GM18861 (cell line): ENCODE data around the gene TTF2.
A peak's percentile ranks its signal among the peaks of the same experiment; 100 is the strongest.

Experiments used
- ATAC-seq: cut with Tn5 transposase; IDR thresholded peaks from one replicate; pipeline ENCODE4 v1.9.1; 2021; ENCODE audit not compliant: unreplicated experiment

Gene TTF2

DNA sequence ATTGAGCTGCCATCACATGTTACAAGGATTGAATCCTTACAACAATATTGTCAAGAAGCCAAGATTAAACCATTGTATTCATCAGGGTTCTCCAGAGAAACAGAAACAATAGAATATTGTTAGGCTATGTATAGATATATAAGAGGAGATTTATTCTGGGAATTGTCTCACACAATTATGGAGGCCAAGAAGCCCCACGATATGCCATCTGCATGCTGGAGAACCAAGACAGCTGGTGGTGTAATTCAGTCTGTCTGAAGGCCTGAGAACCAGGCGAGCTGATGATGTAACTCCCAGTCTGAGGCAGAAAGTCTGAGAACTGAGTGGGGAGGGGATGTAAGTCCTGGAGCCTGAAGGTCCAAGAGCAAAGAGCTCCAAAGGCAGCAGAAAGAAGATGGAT lies 14.5 kb upstream of the TTF2 start:
- ATAC-seq, result no peak

DNA sequence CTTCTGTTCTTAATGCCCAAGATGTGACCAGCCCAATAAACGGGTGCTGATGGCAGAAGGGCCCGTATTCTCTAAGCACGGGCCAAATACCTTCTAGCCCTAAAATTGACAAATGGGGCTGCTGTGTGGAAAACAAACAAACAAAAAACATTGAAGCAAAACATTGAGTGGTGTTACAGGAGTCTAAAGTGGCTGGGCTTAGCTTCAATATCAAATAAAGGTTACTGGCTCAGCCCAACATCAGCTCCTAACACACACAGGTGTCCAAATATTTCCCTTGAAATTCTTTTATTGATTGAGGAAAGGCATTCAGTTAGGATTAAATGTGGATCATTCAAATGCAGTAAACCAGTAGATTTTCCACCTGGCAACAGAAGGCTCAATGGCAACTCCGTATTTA lies 13.3 kb upstream of the TTF2 start:
- ATAC-seq, result no peak

DNA sequence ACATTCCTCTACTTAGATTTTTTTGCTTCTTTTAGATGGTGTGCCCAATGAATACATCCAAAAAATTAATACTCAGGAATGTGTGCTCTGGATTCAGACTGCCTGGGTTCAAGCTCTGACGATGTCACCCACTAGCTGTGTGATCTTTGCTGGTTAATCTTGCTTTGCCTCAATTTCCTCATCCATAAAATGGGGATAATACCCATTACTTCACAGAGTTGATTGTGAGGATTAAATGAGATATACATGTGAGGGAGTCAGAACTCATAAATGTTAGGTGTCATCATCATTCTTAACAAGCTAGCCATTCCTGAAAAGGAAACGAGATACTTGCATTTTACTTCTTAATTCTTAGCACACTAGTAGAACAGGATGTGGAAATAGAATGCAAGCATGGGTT lies 12.9 kb upstream of the TTF2 start:
- ATAC-seq, result no peak

DNA sequence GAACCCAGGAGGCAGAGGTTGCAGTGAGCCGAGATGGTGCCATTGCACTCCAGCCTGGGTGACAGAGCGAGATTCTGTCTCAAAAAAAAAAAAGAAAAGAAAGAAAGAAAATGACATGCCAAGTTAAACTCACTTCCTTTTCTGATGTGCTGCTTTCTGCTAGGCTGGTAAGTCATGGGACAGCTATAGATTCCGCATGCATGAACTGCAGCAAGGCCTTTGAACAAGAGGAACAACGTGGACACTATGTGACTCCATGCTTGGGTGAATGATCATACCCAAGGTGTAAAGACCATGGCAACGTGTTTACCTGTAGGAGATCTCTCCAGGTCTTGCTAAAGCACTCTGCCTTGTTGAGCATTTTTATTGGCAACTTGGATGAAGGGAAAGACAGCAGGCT lies 10.3 kb upstream of the TTF2 start:
- no peak for ATAC-seq

DNA sequence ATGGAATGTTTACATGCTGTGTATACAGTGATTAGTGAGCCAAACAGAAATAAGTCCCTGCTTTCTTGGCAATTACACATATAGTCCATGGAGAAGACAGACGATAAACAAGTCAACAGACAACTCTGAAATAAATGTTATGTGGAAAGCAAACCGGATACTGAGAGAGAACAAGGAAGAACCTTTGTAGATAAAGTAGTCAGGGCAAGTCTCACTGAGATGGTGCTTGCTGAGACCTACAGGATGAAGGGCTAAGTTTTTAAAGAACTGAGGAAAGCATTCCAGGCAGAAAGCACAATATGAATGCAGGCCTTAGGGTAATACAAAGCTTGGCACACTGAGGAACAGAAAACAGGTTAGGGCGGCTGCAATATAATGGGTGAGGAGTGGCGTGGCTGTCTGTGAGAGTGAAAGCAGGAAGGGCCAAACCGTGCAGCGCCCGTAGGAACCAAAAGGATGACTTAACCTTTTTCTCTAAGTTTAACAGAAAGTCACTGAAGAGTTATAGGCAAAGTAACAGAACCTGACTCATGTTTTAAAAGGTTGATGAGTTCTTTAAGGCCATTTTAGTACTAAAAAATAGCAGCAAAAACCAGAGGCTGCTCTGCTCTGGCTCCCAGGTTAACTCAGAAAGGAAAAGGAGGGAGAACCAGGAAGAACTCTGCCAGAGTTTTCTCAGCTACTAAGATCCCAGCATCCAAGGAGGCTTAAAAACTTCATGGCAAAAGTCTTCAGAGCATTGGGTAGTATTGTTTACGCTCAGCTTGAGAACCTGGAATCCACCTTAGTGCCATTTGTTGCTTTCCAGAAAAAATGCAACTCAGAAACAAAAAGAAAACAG lies 8.7 kb upstream of the TTF2 start:
- ATAC-seq, result peak; percentile 71

DNA sequence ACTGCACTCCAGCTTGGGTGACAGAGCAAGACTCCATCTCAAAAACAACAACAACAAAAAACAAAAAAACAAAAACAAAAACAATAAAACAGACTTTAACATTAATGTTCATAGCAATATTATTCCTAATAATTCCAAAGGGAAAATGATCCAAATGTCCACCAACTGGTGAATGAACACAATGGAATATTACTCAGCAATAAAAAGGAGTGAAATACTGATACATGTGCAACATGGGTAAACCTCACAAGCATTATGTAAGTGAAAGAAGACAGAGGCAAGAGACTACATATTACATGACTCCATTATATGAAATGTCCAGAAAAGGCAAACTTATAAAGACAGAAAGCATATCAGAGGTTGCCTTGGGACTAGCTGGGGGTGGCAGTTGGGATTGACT lies 6.1 kb upstream of the TTF2 start:
- no peak for ATAC-seq

DNA sequence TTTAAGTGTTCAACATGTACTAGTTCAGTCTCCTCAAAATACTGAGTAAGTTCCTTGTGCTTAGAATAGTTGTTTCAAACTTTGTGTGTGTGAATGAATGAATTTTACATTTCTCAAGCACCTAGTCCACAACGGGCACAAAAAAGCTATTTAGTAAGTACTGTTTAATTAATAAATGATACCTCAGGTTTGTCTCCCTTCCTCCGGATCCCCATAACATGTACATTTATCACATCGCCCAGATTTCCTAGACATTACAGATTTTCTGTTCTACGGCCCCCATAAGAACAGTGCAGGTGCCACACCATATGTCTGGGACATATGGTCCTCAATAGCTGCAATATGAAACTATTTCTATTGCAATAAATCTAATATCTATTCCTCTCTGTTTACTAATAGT lies 1.3 kb upstream of the TTF2 start:
- ATAC-seq, result no peak

DNA sequence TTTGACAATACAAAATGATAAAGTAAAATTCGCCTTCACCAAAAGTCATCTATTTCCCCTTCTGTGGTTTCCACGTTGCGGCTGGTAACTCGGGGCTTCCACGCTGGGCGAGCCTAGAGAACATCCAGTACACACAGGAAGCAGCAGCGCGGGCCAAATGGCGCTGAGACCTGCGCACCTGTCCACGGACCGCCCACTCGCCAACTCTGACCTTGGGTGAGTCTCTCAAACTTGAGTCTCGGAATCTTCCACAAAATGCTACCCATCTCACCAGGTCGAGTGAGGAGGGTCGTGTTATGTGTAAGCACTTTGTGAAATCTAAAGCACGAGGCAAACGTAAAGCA lies 820 bp upstream of the TTF2 start:
- peak; percentile 26 for ATAC-seq

DNA sequence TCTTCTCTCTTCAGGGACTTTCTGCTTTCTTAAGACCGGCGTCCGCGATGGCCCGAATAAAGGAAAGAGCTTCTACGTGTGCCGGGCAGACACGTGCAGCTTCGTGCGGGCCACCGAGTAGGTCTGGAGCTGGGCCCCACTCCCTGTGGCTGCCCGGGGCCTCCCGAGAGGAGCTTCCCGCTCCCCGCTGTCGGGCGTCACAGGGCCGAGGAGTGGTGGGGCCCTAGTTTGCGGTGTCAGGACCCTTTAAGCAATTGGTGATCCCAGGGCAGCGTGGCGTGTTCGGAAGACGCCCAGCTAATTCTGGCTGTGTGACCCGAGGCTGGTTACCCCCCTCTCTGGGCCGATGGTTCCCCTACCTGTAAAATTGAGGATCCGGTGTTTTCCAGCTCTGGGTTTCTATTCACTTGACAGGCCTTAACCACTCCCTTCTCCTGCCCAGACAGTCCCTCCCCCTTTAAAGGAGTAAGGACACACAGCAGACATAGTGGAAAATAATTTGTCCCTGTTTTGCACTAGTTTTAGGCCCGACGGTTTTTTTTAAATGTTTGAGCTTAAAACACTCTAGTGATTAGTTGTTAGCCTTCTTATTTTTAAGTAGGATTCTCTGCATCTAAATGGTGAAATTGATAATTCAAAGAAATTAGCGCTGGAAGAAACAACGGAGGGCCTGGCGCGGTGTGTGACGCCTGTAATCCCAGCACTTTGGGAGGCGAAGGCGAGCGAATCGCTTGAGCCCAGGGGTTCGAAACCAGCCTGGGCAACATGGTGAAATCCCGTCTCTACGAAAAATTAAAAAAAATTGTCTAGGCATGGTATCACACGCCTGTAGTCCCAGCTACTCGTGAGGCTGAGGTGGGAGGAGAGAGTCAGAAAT lies 553 bp downstream of the TTF2 start:
- no peak for ATAC-seq

DNA sequence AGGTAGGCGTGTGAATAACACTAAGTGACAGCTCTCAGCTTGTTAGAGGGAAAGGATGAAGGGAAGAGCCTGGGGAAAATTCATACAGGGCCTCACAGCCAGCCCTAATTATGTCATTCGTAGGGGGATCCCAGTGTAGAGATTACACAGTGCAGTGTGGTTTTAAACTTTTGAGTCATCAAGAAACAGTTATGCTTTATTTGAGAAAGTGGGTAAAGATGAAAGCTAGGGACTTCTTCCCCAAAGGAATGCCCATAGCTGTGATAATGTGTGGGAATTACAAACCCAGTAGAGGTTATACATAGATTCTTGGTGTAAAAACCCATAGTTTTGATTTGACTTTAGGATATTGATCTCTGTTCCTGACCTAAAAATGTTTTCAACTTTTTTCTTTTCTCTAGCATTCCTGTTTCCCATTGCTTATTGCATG lies 1.9 kb downstream of the TTF2 start:
- peak; percentile 28 for ATAC-seq

DNA sequence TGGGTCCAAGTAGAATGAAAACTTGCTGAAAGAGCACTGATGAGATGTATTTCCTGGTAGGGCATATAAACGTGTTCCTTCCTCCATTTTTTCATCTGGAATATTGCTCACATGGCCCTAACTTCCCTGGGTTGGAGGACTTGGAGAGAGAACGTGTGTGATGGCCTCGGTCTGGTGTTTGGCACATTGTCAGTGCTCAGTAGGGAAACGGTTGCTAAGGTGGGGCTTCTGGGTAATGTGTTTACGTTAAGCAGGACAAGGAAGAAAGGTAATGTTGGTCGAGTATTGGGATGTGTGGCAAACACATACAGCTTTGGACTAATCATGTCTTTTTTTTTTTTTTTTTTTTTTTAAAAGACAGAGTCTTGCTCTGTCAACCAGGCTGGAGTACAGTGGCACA lies 6.2 kb downstream of the TTF2 start:
- no peak for ATAC-seq

DNA sequence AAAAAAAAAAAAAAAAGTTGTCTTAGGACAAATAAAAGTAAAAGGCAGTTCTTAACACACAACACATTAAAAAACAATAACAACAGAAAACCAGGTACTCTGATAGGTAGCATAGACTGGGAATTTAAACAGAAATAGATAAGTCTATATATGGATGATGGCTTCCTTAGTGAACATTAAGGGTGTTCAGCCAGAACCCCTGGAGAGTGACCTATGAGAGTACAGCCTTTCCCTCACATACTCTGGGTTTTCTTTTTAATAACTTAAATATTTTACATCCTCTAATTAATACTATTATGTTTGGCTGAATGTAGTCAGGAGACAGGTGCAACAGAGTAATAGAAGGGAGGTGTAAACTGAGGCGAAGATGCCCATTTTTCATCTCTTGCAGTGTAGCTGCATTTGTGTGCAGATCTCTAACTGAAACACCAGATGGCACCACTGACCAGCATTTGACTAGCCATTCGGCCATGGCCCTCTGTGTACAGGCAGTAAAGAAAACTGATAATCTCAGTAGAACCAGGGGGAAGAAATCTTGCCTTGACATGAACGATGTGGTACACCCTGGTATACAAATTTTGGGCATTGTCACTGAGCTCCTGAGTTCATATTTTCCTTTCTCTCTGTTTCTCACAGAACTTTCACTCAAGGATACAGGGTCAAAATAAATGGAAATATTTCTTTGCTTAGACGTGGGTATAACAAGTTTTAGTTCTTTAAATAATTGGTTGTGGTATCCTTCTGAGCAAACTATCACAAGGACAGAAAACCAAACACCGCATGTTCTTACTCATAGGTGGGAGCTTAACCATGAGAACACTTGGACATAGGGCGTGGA lies 7.6 kb downstream of the TTF2 start:
- ATAC-seq, result peak; percentile 53

DNA sequence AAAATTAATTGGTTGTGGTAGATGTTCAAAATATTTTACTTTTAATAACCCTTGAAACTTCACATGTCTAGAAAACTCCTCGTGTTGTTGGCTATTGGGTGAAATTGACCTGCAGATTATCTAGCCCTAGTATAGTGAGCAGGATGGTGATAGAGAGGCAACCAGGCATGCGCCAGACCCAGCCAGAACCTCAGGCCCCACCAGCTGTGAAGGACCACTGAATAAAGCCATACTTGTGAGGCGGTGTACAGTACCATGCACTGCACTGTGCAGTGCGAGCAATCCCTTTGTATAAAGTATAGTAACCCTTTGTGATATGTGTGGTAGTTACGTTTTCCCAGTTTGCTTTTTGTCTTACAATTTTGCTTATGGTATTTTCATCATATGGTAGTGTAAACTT lies 8.5 kb downstream of the TTF2 start:
- no peak for ATAC-seq

DNA sequence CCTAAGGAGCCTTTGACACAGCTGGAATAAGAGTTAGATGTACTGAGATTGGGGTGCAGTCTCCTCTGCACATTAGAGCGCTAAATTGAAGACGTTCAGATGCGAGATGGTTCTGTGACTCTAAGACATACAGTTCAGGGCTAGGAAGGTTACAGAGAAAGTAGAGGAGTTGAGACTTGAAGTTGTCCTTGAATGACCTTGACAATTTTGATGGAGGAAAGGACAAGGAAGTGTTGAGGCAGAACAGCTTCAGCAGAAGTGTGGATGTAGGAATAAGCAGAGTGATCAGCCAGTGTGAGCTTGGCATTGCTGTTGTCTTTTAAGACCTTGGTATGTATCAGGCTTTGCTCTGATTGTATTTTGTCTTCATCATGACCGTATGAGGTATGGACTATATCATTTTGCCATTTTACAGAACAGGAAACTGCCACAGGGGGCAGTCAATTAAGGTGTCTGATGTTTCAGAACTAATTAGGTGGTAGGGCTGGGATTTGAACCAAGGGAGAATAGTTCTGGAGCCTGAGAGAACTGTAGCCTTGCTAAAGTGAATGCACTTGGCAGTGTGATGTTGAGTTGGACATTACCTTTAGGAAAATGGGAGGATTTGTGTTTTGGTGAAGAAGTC lies 9.2 kb downstream of the TTF2 start:
- no peak for ATAC-seq

DNA sequence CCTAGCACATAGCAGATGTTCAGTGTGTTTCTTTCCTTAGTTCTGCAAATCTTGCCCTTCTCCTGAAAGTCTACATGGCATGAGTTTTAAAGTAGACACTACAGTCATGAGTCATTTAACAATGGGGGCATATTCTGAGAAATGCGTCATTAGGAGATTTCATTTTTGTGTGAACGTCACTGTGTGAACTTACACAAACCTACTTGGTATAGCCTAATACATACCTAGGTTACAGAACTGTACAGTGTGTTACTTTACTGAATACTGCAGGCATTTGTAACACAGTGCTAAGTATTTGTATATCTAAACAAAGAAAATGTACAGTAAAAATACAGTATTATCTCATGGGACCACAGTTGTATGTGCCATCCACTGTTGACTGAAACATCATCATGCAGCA lies 10.0 kb downstream of the TTF2 start:
- ATAC-seq, result peak; percentile 47

DNA sequence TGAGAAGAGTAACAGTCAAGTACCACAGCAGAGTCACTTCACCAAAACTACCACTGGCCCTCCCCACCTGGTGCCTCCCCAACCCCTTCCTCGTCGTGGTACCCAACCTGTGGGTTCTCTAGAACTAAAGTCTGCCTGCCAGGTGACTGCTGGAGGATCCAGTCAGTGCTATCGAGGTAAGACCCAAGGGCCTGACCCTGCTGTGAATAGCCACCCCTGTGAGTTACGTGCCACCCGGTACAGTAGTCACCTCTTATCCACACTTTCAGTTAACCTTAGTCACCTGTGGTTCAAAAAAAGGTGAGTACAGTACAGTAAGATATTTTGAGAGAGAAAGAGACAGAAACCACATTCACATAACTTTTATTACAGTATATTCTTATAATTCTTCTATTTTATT lies 16.5 kb downstream of the TTF2 start:
- no peak for ATAC-seq

DNA sequence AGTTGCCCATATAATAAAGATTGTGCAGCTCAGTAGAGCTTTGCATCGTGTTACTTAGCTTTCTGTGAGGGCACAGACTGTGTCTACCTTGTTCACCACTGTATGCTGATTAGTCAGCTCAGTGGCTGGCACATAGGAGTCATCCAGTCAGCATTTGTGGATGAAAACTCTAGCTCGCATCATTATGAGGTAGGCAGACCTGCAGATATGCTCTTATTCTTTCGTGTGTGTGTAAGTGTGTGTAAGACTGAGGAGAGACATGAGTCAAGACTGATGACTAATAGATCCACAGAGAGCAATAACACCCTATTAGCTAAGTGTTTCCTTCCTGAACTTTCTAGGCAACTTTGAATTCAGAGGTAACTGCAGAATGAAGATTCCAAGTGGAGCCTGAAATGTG lies 17.1 kb downstream of the TTF2 start:
- no peak for ATAC-seq

DNA sequence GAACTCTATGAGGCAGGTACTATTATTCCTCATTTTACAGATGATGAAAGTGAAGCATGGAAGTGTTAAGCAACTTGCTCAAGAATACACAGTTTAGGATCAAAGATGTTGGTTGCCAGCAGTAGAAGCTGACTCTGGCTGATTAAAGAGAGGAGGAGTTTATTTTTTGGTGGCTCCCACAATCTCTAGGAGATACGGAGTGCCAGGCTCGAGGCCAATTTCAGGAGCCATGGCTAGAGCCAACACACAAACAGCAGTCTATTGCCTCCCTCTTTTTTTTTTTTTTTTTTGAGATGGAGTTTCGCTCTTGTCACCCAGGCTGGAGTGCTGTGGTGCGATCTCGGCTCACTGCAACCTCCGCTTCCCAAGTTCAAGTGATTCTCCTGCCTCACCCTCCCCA lies 19.6 kb downstream of the TTF2 start:
- no peak for ATAC-seq

DNA sequence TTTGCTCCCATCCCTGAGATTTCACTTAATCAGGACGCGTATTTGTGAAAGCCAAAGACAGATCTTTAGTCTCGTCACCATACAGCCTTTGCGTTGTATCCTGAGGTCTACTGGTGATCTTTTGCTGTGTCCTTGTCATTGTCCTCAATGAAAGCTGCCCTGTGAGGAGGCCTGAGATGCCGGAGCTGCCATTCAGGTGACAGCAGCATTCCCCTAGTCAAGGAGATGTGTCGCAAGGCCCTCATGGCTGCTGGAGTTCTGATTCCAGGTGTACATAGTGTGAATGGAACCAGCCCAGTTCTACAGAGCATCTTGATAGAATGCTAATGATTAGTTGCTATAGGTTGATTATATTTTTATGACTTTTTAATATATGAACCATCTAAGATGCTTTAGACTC lies 24.1 kb downstream of the TTF2 start:
- ATAC-seq, result no peak

DNA sequence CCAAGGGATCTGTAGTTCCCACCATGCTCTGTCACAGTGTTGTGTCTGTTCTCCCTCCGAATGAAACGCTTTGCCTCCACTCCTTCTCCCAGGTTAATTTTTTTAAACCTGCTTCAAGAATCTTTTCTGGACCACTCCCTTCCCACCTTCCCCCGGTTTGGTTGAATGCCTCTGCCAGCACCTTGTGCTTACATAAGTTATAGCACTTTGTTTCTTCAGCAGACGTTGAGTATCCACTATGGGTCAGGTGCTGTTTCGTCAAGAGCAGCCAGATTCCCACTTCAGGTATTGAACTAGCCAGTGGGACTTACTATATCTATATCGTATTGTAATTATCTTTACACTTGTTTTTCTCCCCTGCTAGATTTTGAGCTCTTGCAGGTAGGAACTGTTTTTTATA lies 27.6 kb downstream of the TTF2 start:
- ATAC-seq, result no peak

DNA sequence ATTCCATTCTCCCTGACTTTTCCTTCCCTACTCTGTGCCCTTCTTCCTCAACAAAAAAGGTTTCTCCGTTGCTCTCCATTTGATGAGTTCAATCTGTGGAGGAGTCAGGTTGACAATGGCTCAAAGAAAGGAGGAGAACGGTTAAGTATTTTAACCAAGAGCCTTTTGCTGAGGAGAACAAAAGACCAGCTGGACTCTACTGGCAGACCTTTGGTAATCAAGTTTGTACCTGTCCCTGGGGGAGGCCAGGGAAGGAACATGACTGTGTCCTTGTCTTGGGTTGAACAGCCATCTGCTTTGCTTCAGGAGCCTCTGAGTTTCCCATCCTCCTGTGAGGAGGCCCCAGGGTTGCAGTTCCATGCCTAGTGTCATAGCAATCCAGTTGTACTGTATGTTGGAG lies 29.9 kb downstream of the TTF2 start:
- no peak for ATAC-seq
